ENCODE measurements around the gene SRXN1. TPM values are rescaled to one million over a fixed set of nuclear protein-coding genes. Genes with fewer than 3 reads are reported as not detected.

SRXN1 gene
- total and polyA plus RNA-seq, 4 experiments from 2014 or later, result 6.9 to 17.2 (median 8.9) TPM

- intact Hi-C loops (cut with micrococcal nuclease), result no loop called here
- Histone ChIP-seq H3K27ac (ENCODE audit: low read depth, low read length) (no peak within 1 kb of the TSS), H3K36me3 (ENCODE audit: insufficient read depth, low read length) (no peaks in the 10 kb centered on the region), H3K4me3 (ENCODE audit: low read length in 2 of 2) (no peak within 1 kb of the TSS), H3K27me3 (ENCODE audit: insufficient read depth, low read length) (peaks cover 12% of the 10 kb centered on the region), H3K4me1 (ENCODE audit: insufficient read depth, low read length) (no peaks in the 10 kb centered on the region), H3K9me3 (ENCODE audit: control insufficient read depth in 1 of 2, low read length in 2 of 2) (no peaks in the 10 kb centered on the region)
- H3K9me3 Mint-ChIP-seq, result no peaks in the 10 kb centered on the region
- ChIA-PET POLR2A (ENCODE audit: partially characterized antibody) (no interaction called here), CTCF (ENCODE audit: partially characterized antibody) (no interaction called here)
- peaks cover 56 to 60% of the 10 kb centered on the region in 2 donors for H3K27me3 Mint-ChIP-seq
- H3K36me3 Mint-ChIP-seq, result no peaks in the 10 kb centered on the region
- no peak within 1 kb of the TSS for H3K27ac Mint-ChIP-seq
- H3K4me3 Mint-ChIP-seq, result peak within 1 kb of the TSS in 4 of 8 donors; percentile 27 to 63 (median 44)
- H3K4me1 Mint-ChIP-seq, result peaks cover 4 to 16% (median 8%) of the 10 kb centered on the region in 4 donors
- DNase-seq, result no peak
Observed at GRCh38 chr20:610130-611046, 42.6 kb downstream of the SRXN1 start, which contains the start of gene TCF15. Gene TCF15 (minus strand): TSS chr20:610309. CDS start chr20:610237, 72 bp downstream.

DNA sequence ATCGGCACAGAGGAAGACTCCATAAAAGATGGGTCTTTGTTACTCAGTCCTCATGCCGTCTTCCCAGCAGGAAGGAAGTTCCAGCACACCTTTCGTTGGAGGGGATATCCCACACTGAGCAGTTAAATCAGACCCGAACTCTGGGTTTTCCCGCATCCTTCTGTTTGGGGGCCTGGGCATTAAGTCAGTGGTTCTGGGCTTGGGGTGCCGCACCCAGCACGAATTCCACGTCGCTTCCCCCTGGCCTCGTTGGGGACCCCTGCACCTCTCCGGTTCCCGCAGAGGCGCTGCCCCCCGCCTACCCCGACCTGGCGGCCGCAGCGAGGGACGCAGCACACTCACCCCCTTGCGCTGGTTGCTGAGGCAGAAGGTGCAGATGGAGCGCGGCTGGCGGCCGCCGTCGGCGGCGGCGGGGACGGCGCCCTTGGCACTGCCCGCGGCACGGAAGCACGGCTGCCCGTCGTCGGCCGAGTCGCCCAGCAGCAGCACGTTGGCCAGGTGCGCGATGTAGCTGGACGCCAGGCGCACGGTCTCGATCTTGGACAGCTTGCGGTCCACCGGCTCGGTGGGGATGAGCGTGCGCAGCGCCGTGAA is 43.5 kb downstream of the SRXN1 start:
- peaks cover 51 to 56% of the 10 kb centered on the region in 2 donors for H3K27me3 Mint-ChIP-seq

GRCh38 chr20:608970-609369 is 44.0 kb downstream of the SRXN1 start:
- H3K4me3 ChIP-seq (ENCODE audit: low read length in 2 of 2), result no peak overlapping the region
- DNase-seq, result no peak
- Mint-ChIP-seq H3K27me3 (peaks cover 50 to 53% of the 10 kb centered on the region in 2 donors), H3K27ac (no peak overlapping the region), H3K4me1 (peaks cover 4 to 16% (median 8%) of the 10 kb centered on the region in 4 donors), H3K9me3 (no peaks in the 10 kb centered on the region), H3K4me3 (peak overlapping the region in 4 of 8 donors; percentile 4 to 47 (median 26)), H3K36me3 (no peaks in the 10 kb centered on the region)
- H3K36me3 ChIP-seq (ENCODE audit: insufficient read depth, low read length), result no peaks in the 10 kb centered on the region
- ChIA-PET CTCF (ENCODE audit: partially characterized antibody) (interaction anchor here (0.6 kb wide), 1 partner anchor 36 kb away, joined by 3 read pairs; no protein-coding TSS in a partner anchor), POLR2A (ENCODE audit: partially characterized antibody) (no interaction called here)
- H3K27me3 ChIP-seq (ENCODE audit: insufficient read depth, low read length), result peaks cover 12% of the 10 kb centered on the region
- intact Hi-C loops (cut with micrococcal nuclease), result no loop called here
- no peak overlapping the region for H3K27ac ChIP-seq (ENCODE audit: low read depth, low read length)
- no peaks in the 10 kb centered on the region for H3K9me3 ChIP-seq (ENCODE audit: control insufficient read depth in 1 of 2, low read length in 2 of 2)
- no peaks in the 10 kb centered on the region for H3K4me1 ChIP-seq (ENCODE audit: insufficient read depth, low read length)

More for the DNA sequence above, 43.5 kb downstream of the SRXN1 start:
- Histone ChIP-seq H3K9me3 (ENCODE audit: control insufficient read depth in 1 of 2, low read length in 2 of 2) (no peaks in the 10 kb centered on the region), H3K27me3 (ENCODE audit: insufficient read depth, low read length) (peaks cover 12% of the 10 kb centered on the region), H3K4me3 (ENCODE audit: low read length in 2 of 2) (no peak overlapping the region), H3K27ac (ENCODE audit: low read depth, low read length) (no peak overlapping the region), H3K4me1 (ENCODE audit: insufficient read depth, low read length) (no peaks in the 10 kb centered on the region), H3K36me3 (ENCODE audit: insufficient read depth, low read length) (no peaks in the 10 kb centered on the region)
- no peaks in the 10 kb centered on the region for H3K36me3 Mint-ChIP-seq
- intact Hi-C loops (cut with micrococcal nuclease), result no loop called here
- peak overlapping the region in 3 of 8 donors; percentile 13 to 47 (median 40) for H3K4me3 Mint-ChIP-seq
- no peak overlapping the region for H3K27ac Mint-ChIP-seq
- ChIA-PET CTCF (ENCODE audit: partially characterized antibody) (no interaction called here), POLR2A (ENCODE audit: partially characterized antibody) (no interaction called here)
- peaks cover 4 to 16% (median 8%) of the 10 kb centered on the region in 4 donors for H3K4me1 Mint-ChIP-seq
- no peak for DNase-seq
- H3K9me3 Mint-ChIP-seq, result no peaks in the 10 kb centered on the region

DNA sequence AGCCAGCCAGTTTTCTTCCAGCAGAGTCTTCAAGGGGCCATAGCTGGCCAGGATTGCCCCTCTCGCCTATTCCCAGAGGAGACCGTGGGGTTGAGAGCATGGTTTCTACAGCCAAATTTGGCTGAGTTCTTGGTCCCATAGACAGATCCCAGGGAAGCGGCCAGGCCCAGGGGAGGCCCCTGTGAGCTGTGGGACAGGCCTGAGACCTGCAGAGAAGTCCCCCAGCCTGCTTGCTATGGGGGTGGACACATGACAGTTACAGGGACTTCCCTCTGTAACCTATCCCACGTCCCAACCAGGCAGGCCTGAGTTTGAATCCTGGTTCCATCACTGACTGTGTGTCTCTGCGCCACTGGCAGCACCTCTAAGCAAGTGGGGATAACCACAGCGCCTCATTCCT is 45.5 kb downstream of the SRXN1 start:
- POLR2A ChIA-PET (ENCODE audit: partially characterized antibody), result no interaction called here

GRCh38 chr20:605237-605636 is 47.8 kb downstream of the SRXN1 start:
- Histone ChIP-seq H3K4me3 (ENCODE audit: low read length in 2 of 2) (no peak overlapping the region), H3K27me3 (ENCODE audit: insufficient read depth, low read length) (no peaks in the 10 kb centered on the region), H3K27ac (ENCODE audit: low read depth, low read length) (no peak overlapping the region), H3K36me3 (ENCODE audit: insufficient read depth, low read length) (no peaks in the 10 kb centered on the region), H3K9me3 (ENCODE audit: control insufficient read depth in 1 of 2, low read length in 2 of 2) (no peaks in the 10 kb centered on the region), H3K4me1 (ENCODE audit: insufficient read depth, low read length) (no peaks in the 10 kb centered on the region)
- H3K27me3 Mint-ChIP-seq, result peaks cover 22 to 24% of the 10 kb centered on the region in 2 donors
- H3K9me3 Mint-ChIP-seq, result no peaks in the 10 kb centered on the region
- no peak overlapping the region for H3K4me3 Mint-ChIP-seq
- intact Hi-C loops (cut with micrococcal nuclease), result no loop called here
- CTCF ChIA-PET (ENCODE audit: partially characterized antibody), result no interaction called here
- DNase-seq, result no peak
- no peaks in the 10 kb centered on the region for H3K36me3 Mint-ChIP-seq
- POLR2A ChIA-PET (ENCODE audit: partially characterized antibody), result no interaction called here
- no peak overlapping the region for H3K27ac Mint-ChIP-seq
- H3K4me1 Mint-ChIP-seq, result peaks cover 0 to 2% (median 0%) of the 10 kb centered on the region in 4 donors

More for the DNA sequence above, 45.5 kb downstream of the SRXN1 start:
- H3K9me3 ChIP-seq (ENCODE audit: control insufficient read depth in 1 of 2, low read length in 2 of 2), result no peaks in the 10 kb centered on the region
- peaks cover 4 to 16% (median 8%) of the 10 kb centered on the region in 4 donors for H3K4me1 Mint-ChIP-seq
- H3K27ac ChIP-seq (ENCODE audit: low read depth, low read length), result no peak overlapping the region
- H3K27me3 ChIP-seq (ENCODE audit: insufficient read depth, low read length), result peaks cover 8% of the 10 kb centered on the region
- H3K4me3 ChIP-seq (ENCODE audit: low read length in 2 of 2), result no peak overlapping the region
- no peak overlapping the region for H3K27ac Mint-ChIP-seq
- H3K4me3 Mint-ChIP-seq, result no peak overlapping the region
- CTCF ChIA-PET (ENCODE audit: partially characterized antibody), result no interaction called here
- no peak for DNase-seq
- H3K36me3 ChIP-seq (ENCODE audit: insufficient read depth, low read length), result no peaks in the 10 kb centered on the region
- intact Hi-C loops (cut with micrococcal nuclease), result no loop called here
- H3K27me3 Mint-ChIP-seq, result peaks cover 38 to 39% of the 10 kb centered on the region in 2 donors
- no peaks in the 10 kb centered on the region for H3K9me3 Mint-ChIP-seq
- H3K4me1 ChIP-seq (ENCODE audit: insufficient read depth, low read length), result no peaks in the 10 kb centered on the region
- H3K36me3 Mint-ChIP-seq, result no peaks in the 10 kb centered on the region

DNA sequence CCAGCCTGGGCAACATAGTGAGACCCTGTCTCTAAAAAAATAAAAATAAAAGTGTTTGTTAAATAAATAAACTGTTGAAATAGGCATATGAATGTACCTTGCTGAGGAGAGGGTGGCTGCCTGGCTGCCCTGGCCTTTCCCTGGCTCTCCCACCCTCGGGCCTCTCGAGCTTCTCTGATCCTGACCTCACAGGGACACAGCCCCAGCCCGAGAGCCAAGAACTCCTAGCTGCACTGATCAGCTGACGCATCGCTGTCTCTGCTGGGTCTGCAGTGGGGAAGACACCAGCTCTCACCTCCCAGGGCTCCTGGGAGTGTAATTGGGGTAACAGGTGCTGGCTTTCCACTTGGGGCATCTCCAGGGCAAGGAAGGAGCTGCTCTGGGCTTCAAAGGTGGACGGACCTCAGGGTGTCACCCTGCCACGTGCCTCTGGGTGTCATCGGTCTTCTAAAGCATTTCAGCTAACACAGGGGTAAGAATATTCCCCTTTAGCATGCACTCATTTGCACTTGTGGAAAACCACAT is 49.8 kb downstream of the SRXN1 start:
- no peak overlapping the region for H3K27ac ChIP-seq (ENCODE audit: low read depth, low read length)
- DNase-seq, result no peak
- no peaks in the 10 kb centered on the region for H3K9me3 ChIP-seq (ENCODE audit: control insufficient read depth in 1 of 2, low read length in 2 of 2)
- no peaks in the 10 kb centered on the region for H3K27me3 ChIP-seq (ENCODE audit: insufficient read depth, low read length)
- Mint-ChIP-seq H3K36me3 (no peaks in the 10 kb centered on the region), H3K4me3 (no peak overlapping the region), H3K27ac (no peak overlapping the region), H3K9me3 (no peaks in the 10 kb centered on the region), H3K4me1 (peaks cover 0 to 2% (median 0%) of the 10 kb centered on the region in 4 donors), H3K27me3 (peaks cover 12 to 16% of the 10 kb centered on the region in 2 donors)
- ChIA-PET CTCF (ENCODE audit: partially characterized antibody) (interaction anchor here (2.1 kb wide), 1 partner anchor 8 kb away, joined by 4 read pairs; no protein-coding TSS in a partner anchor), POLR2A (ENCODE audit: partially characterized antibody) (no interaction called here)
- intact Hi-C loops (cut with micrococcal nuclease), result no loop called here
- H3K36me3 ChIP-seq (ENCODE audit: insufficient read depth, low read length), result no peaks in the 10 kb centered on the region
- H3K4me1 ChIP-seq (ENCODE audit: insufficient read depth, low read length), result no peaks in the 10 kb centered on the region
- H3K4me3 ChIP-seq (ENCODE audit: low read length in 2 of 2), result no peak overlapping the region

All from CD4-positive, alpha-beta memory T cell (primary cell).